ENCODE measurements around the gene PLEKHA6.

DNA sequence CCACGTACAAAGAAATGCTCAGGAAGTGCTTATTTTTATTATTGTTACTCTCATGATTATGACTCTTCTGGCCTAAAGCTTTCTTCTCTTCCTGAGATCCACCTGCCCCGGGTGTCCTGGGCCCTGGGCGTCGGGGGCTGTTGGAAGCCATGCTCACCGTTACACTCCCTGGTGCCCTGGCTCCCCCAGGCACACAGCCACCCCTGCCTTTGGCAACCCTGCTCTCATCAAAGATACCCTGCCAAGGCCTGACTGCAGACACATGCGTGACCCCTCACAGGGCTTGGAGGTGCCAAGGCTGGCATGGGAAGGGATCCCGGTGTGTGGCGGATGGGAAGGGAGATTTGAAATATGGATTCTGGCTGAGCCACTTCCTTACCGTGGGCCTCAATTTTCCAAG lies 160.2 kb downstream of the PLEKHA6 start:
- TF ChIP-seq POLR2A (IDR thresholded peaks at IDR 0.05; ENCODE audit: low read depth, low read length): no peak
- TF ChIP-seq, protein P1, sequence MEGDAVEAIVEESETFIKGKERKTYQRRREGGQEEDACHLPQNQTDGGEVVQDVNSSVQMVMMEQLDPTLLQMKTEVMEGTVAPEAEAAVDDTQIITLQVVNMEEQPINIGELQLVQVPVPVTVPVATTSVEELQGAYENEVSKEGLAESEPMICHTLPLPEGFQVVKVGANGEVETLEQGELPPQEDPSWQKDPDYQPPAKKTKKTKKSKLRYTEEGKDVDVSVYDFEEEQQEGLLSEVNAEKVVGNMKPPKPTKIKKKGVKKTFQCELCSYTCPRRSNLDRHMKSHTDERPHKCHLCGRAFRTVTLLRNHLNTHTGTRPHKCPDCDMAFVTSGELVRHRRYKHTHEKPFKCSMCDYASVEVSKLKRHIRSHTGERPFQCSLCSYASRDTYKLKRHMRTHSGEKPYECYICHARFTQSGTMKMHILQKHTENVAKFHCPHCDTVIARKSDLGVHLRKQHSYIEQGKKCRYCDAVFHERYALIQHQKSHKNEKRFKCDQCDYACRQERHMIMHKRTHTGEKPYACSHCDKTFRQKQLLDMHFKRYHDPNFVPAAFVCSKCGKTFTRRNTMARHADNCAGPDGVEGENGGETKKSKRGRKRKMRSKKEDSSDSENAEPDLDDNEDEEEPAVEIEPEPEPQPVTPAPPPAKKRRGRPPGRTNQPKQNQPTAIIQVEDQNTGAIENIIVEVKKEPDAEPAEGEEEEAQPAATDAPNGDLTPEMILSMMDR (conservative IDR thresholded peaks at IDR 0.05; ENCODE audit: low read depth, low read length): no peak
- TF ChIP-seq MXI1 (IDR thresholded peaks at IDR 0.05; ENCODE audit: borderline replicate concordance, low read depth, low read length): no peak
- no peak for TF ChIP-seq SMC3 (IDR thresholded peaks at IDR 0.05; ENCODE audit: low read depth, low read length)
- no peak for TF ChIP-seq CEBPB (IDR thresholded peaks at IDR 0.05; ENCODE audit: low read depth, low read length)
- TF ChIP-seq RCOR1 (IDR thresholded peaks at IDR 0.05; ENCODE audit: insufficient replicate concordance, low read length): no peak
- TF ChIP-seq RAD21 (IDR thresholded peaks at IDR 0.05; ENCODE audit: low read length): no peak
- no peak for TF ChIP-seq MAFK (IDR thresholded peaks at IDR 0.05; ENCODE audit: low read depth, low read length)
- TF ChIP-seq, protein P2, sequence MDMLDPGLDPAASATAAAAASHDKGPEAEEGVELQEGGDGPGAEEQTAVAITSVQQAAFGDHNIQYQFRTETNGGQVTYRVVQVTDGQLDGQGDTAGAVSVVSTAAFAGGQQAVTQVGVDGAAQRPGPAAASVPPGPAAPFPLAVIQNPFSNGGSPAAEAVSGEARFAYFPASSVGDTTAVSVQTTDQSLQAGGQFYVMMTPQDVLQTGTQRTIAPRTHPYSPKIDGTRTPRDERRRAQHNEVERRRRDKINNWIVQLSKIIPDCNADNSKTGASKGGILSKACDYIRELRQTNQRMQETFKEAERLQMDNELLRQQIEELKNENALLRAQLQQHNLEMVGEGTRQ (IDR thresholded peaks at IDR 0.05; ENCODE audit: low read depth, low read length): no peak
- no peak for TF ChIP-seq RFX5 (IDR thresholded peaks at IDR 0.05; ENCODE audit: low read depth, low read length)
- TF ChIP-seq NFE2L2 (IDR thresholded peaks at IDR 0.05; ENCODE audit: low read depth, low read length): no peak
- no peak for TF ChIP-seq FOS (IDR thresholded peaks at IDR 0.05; ENCODE audit: low read depth, low read length)
- TF ChIP-seq, protein P3, sequence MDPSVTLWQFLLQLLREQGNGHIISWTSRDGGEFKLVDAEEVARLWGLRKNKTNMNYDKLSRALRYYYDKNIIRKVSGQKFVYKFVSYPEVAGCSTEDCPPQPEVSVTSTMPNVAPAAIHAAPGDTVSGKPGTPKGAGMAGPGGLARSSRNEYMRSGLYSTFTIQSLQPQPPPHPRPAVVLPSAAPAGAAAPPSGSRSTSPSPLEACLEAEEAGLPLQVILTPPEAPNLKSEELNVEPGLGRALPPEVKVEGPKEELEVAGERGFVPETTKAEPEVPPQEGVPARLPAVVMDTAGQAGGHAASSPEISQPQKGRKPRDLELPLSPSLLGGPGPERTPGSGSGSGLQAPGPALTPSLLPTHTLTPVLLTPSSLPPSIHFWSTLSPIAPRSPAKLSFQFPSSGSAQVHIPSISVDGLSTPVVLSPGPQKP (IDR thresholded peaks at IDR 0.05; ENCODE audit: borderline replicate concordance, low read depth, low read length): no peak
- no peak for TF ChIP-seq MAZ (IDR thresholded peaks at IDR 0.05; ENCODE audit: borderline replicate concordance, low read depth, low read length)

Measured in IMR-90 (cell line).